GM19452 (cell line): ENCODE data around the gene TPH1.

ENCODE experiments used
- ATAC-seq: cut with Tn5 transposase; IDR thresholded peaks from one replicate; pipeline ENCODE4 v1.9.1; 2021; ENCODE audit not compliant: unreplicated experiment

Gene TPH1

DNA sequence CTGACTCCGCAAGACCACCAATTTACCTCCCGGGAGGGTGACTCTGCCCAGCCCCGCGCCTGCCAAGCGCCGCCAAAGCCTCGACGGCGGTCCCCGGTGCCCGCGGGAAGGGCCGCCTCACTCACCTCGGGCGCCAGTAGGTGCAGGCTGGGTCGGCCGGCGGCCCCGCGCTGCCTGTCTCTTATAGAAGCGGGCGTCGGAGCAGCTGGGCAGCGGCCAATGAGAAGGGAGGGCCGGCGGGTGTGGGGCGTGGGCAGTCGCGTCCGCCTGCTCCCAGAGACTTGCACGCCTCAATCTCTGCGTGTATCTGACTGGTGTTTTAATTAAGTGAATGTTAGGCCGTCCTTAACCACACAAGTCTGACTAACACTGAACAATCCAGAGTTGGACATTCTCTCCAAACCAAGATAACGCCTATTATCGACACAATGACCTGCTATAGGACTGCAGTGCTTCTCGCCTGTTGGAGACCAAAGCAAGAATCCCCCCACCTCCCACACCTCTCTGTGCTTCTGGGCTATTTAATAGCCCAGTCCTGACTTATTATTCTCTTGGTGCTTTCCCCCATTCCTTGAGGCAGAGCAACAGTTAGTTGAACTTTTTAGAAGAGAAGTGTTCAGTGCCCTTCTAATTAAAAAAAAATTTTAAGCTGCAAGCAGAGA is at the start of gene TPH1:
Gene TPH1, minus strand, starts transcription at position 154 of the 662 bp plus-strand sequence. CDS start 5,507 bp downstream, outside the sequence.
- ATAC-seq = no peak

DNA sequence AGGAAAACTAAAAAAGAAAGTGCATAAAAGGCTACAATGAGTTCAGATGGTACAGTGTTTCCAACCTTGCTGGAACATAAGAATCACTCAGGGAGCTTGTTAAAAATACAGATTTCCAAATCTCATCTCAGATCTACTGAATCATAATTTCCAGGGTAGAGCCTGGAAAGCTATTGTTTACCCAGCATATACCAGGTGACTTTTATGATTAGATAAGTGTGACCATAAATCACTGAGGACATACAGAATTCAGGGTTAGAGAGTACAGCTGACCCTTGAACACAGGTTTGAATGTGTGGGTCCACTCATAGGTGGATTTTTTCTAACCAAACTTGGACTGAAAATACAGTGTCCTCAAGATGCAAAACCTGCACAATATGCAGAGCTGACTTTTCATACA is 47.9 kb upstream of the TPH1 start:
- ATAC-seq = no peak

DNA sequence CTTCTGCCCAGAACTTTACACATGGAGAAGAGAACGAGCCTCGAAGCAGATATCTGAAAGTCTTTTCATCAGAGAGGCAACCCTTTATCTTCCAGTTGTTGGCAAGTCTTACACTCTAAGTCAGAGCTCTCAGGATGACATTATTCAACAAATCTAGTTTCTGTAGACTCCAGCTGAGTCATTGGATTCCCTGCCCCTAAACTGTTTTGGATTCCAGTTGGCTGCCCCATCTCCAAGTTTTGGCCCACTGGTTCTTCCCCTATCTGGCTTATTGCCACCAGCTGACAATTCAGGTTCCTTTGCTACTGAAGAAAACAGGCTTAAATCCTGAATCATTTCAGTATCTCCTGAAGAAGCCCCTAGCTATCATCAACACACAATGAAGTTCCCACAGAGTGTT is 45.7 kb upstream of the TPH1 start:
- no peak for ATAC-seq

DNA sequence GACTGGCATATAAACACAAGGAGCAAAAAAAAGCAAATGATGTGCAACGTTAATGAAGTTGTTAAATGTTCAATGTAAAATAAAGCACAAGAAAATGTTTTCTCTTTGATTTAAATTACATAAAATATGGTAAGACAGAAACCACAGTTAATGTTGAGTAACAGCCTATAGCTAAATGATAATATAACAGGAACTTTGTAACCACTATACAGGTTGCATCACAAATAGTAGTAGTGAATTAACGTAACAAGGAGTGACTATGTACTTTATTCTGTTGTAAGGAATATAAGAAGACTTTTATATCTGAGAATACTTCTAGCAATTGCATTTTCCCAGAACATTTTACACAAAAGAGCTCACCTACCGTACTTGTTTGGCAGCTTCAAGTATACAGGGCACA is 42.9 kb upstream of the TPH1 start:
- ATAC-seq = no peak

DNA sequence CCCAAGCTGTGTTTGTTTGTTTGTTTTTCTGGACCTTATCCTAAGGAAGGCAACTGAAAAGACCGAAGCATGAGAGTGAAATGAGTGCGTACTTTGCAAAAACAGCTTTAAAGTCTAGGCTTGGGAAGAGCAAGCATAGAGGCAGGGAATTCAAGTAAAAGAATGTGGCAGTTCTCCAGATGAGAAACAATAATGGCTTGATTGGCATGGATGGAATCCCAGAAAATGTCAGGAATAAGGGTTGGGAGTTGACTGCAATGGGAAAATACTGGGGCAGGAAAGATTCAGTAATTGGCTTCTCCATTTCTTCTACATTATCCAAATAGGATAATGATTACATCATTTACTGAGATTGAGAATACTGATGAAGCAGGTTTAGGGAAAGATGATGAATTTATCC is 42.3 kb upstream of the TPH1 start:
- no peak for ATAC-seq

DNA sequence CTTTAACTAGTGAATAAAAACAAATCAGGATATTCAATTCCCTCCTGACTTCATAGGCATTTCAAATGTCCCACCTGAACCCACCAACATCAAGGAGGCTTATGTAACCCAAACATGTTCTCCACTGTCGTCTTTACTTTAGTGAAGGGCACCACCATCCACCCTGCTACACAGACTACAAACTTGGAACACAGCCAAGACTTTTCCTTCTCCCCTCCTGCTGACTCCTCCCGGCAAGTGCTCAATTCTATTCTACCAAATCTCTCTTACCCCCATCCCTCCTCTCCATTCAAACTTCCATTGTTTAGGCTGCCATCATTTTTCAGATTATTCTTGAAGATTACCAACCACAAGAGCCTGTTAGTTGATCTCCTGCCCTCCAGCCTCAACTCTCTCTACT is 35.5 kb upstream of the TPH1 start:
- ATAC-seq = no peak

DNA sequence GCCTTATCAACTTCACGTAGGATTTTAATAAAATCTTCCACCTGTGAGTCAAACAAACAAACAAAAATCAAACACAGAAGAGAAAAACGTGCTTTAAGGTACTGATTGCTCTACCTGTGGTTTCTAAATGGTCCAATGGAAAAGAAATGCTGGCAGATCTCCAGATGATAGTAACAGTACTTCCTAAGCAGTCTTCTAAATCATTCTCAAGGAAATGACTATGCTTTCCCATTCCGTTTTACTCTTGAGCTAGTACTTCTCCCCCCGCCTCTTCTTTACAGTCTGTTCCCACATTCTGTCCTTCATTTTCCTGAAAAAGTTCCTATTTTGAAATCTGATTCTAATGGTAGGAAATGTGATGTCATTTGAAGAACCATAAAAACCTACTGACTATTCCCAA is 34.4 kb upstream of the TPH1 start:
- ATAC-seq = no peak

DNA sequence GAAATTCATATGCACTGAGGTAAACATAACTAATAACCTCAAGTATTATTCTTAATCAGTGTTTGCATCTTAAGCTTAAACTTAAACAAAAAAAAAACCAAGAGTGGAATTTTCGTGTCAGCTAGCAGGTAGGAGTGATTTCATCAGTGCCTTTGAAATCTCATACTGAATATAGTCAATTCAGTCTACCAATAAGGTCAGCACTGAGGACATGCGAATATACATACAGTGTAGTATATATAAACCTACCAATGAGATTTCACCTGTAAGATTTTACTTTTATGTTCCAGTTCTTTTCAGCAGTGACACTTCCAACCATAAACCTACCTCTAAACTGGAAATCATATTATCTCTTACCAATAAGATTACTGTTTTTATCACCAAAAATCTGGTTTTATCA is 32.8 kb upstream of the TPH1 start:
- no peak for ATAC-seq

DNA sequence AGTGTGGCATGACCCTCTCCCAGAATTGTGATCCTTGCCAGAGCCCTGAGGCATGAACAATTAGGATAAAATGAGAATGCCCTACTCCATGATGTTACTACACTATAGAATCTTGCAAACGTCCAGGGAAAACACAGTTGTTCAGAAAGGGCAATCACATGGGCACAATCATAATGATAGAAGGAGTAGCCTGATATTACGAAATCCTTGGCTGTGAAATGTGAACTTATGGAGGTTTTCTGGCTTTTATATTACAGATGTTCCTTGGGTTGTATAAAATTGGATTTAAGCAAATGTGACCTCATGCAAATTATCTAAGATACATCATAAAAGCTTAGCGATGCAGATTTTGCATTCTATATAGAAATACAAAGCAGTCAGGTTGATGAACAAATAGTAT is 29.4 kb upstream of the TPH1 start:
- ATAC-seq = no peak

DNA sequence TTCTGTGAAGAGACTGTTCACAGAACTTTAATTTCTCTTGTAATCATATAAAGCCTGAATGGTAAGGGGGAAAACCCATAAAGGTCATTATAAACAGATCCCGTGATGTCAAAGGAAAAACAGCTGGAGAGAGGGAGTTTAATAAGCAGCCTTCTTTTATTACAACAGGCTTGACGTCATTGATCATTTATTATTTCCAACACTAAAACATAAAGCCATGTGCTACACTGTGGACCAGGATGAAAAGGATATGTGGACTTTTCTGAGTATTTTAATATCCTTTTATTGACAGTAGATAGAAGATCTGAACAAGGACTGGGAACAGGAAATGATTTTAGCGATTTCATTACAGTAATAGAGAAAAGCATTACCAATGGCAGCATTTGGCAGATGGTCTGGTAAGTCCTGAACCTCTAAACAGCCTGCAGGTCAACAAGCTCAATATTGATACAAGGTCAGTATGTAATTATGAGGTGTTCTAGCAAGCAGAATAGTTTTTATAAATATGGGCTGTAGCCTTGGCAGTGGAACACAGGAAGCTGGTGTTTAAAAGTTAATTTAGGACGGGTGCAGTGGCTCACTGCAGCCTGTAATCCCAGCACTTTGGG is 25.1 kb upstream of the TPH1 start:
- no peak for ATAC-seq

DNA sequence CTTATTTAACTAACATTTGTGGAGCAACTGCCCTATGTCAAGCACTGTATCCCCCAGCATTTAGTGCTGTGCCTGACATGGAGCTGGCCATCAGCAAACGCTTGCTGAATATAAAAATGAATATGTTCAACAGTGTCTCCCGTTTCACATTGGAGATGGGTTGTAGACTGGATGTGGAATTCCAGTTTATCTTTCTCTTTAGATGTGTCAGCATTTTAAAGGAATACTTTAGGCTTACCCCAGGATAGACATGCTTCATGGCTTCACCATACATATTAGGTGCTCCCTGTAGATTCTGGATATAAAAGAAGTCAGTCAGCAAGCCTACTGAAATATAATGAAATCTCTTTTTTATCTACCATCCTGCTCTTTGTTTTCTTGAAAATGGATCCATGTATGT is 21.3 kb upstream of the TPH1 start:
- no peak for ATAC-seq

DNA sequence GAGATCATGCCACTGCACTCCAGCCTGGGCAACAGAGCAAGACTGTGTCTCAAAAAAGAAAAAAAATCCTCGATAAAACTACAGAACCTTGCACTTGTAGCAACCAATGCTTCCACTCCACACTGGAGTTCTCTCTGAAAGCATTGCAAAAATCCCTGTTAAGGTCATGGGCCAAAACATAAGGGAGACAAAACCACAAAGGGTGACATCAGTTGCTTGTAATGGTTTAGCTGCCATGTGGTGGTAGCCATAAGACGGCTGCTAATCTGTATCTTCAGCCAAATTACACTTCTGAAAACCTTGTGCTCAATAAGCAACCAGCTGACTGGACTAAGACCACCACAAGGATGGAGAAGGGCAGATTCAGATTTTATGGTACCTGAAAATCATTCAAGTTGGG is 20.6 kb upstream of the TPH1 start:
- no peak for ATAC-seq

DNA sequence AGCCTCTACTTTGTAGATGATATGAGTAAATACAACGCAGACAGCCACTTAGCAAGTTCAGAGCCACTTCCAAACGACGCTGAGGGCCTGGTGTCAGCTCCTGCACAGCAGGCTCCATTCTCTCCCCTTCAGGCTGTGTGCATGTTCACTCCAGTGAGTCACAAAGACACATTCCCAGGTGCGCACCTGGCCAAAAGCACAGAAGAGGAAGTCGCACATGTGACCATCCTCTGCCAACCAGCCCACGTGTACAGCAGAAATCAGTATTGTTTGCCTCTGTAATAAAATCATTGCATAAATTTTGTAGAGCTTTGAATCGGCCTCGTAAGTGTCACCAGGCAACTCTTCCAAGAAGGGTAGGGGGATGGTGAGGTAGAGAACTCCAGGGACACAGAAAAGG is 19.5 kb upstream of the TPH1 start:
- no peak for ATAC-seq

DNA sequence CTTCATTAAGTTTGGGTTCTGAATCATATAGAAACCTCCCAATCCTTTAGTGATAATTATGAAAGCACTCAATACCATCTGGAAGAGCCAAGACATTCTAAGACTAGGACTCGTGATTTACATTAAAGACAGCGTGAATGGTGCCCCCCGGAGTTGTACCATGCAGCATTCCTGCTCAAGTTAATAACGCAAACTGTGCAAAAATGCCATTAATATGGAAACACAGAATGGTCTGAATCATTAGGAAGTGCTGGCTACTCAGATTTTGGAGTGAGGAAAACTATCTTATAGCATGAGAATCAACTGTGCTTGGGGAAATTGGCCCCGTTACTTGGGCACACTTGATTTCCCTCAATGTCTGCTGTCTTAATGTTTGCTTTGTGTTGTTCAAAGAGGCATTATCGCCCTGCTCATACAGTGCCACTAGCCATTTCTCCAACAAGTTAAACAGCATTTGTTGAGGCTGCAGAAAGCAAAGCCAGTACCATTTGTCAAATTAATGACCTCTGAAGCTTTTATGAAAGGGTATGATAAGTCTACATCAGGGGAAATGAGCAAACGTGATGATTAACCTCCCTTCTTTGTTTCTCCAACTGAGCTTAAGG is 18.5 kb upstream of the TPH1 start:
- no peak for ATAC-seq

DNA sequence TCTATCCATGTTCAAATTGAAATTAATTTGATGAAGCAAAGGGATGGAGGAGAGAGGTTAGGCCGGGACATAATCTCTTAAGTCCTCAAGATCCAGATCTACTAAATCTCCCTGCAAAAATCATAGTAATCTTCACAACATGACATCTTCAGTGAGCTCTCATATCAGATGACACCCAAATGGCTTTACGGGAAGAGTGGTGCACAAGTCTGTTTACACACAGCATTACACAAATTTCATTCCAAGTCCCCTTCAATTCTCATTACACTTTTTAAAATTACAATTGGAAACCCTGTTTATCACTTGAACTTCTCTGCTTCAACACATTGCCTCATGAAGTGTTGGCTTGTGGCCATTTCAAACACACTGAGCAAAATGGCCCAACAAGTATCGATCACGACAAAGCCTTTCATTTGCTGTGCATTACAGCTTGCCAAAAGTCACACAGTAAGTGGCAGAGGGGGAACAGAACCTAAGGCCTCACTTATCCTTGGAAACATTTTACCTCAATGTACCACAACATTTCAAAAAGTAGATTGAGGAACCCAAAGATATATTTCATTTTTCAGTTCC is 17.9 kb upstream of the TPH1 start:
- no peak for ATAC-seq

DNA sequence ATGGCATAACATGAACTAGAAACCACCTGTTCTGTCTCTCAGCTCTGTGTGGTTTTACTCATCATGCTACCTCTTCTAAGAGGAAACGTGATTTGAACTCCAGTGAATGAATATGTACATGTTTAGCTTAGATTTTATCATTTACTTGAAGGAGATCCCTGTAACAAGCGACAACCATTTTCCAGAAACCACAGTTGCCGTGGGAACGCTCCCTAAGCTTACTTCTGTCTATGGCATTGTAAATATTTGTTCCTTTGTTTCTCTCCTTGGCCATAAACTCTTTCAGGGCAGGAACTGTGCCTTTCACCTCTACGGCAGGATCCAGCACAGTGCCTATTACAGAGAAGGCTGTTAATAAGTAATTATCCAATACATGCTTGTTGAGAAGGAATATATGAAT is 17.1 kb upstream of the TPH1 start:
- ATAC-seq = no peak

DNA sequence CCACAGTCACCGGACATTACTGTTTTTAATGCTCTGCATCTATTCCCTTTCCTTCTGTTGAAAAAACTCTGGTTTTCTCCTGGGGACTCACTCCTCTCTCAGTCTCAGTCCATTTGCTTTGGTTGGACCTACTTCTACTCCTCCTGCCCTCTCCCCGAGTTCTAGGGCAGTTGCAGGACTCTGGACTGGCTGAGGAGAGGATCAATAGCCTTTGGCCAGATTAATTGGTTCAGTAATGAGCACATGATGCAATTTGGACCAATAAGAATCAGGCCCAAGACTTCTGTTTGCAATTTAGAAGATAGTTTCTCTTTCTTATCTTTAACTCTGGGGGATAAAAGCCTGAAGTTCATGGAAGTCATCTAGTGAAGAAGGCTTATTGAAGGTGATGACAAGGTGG is 15.3 kb upstream of the TPH1 start:
- no peak for ATAC-seq

DNA sequence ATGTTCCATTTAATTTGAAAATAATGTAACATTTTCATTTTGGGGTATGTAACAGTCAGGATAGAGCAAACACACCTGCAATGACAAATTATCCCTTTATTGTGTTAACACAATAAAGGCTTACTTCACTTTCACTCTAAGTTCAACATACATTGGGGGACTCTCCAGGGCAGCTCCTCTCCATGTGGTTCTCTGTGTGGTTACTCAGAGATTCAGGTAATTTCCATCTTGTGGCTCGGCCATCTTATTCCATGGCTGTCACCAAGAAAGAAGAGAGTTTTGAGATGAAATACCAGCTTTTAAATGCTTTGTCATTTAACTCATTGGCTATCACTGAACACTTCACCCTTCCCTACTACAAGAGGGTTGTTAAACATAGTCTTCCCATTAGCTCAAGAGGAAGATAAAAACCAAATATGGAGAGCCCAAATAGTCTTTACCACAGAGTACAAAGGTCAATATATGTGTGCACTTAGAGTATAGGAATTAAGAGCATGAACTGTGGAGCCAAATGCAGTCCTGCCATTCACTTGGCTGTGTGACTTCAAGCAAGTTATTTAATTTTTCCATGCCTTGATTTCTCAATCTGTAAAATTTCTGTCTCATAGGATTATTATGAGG is 10.6 kb upstream of the TPH1 start:
- no peak for ATAC-seq

DNA sequence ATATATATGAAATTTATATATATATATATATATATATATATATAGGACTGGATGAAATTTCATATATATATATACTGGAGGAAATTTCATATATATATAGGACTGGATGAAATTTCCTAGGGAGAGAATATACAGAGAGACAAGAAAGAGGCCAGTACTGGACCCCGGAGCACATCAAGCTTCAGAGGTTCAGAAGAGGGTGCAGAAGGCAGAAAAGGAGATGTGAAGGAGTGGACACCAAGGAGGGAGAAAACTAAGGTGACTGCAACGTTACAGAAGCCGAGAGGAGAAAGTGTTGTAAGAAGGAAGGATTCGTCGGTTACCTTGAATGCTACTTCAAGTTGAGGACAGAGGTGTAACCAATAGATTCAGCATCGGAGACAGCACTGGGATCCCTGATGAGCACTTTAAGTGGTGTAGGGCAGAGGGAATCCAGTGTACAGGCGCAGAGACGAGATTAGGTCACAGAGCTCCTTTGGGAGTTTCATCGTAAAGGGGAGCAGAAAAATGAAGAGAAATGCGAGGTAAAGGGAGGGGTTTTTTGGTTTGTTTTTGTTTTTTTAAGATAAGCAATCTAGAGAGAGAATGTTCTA is 8.5 kb upstream of the TPH1 start:
- no peak for ATAC-seq

DNA sequence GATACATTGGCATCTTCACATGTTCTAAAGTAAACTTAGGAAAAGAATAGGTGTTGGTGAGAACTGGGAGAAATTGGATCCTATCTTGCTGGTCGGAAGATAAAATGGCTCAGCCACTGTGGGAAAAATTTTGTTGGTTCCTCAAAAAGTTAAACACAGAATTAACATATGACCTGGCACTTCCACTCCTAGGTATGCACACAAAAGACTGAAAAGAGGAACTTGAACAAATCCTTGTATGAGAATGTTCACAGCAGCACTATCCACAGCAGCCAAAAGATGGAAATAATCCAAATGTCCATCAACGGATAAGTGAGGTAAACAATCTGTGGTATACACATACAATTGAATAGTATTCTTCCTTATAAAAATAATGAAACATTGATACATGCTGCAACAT is 4.8 kb upstream of the TPH1 start:
- ATAC-seq = no peak

DNA sequence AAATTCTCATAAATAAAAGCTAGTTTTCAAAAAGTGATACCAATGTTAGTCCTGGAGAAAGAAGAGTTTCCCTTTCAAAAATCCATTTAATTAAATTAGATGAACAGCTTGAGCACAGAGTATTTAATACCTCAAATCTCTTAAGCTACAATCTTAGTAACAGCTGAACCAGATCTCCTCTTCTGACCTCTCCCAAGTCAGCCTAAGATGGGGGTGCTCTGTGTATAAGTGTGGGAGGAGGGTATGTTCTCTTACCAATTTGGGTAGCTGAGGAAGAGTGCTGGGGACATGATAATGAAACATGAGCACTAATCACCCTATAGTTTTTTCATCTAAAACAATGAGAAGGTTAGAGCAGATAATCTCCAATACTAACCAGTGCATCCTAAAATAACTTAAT is 9.6 kb downstream of the TPH1 start:
- ATAC-seq = no peak

DNA sequence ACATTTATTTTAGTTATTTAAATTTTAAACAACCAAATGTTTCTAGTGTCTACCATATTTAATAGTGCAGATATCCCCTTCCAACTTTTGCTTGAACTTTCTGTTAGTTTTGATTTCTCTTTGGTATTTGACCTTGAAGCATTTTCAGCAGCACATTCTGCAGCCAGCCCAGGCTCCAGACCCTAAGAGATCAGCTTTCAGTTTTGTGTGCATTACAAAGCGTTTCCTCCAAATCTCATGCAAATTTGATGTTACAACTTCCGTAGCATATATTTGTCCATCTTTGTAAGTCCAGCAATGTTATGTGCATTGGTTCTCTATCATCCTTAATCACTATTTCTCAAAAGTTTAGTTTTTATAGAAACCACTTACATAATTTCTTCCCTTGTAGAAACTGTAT is 18.6 kb downstream of the TPH1 start:
- no peak for ATAC-seq
